SKM-1 treated with dmso at 0.1 percent for 144 hours (cell line): ENCODE data around the gene ANLN.
A peak's percentile ranks its signal among the peaks of the same experiment; 100 is the strongest.
"Not testable (repeated sequence)": the region's sequence is repeated elsewhere in the genome, so short reads cannot be mapped to it uniquely, and the experiment has no call there.

Source experiments
- DNase-seq: peaks from one replicate; lab custom pipeline; 2025; ENCODE audit not compliant: unreplicated experiment; lab: John Stamatoyannopoulos, UW

ANLN gene

DNA sequence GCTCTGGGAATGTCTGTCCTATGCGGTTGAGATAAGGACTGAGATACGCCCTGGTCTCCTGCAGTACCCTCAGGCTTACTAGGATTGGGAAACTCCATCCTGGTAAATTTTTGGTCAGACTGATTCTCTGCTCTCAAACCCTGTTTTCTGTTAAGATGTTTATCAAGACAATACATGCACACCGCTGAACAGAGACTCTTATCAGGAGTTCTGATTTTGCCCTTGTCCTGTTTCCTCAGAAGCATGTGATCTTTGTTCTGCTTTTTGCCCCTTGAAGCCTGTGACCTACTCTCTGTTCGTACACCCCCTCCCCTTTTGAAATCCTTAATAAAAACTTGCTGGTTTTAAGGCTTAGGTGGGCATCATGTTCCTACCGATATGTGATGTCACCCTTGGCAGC lies 76.3 kb downstream of the ANLN start:
- not testable (repeated sequence) for DNase-seq

DNA sequence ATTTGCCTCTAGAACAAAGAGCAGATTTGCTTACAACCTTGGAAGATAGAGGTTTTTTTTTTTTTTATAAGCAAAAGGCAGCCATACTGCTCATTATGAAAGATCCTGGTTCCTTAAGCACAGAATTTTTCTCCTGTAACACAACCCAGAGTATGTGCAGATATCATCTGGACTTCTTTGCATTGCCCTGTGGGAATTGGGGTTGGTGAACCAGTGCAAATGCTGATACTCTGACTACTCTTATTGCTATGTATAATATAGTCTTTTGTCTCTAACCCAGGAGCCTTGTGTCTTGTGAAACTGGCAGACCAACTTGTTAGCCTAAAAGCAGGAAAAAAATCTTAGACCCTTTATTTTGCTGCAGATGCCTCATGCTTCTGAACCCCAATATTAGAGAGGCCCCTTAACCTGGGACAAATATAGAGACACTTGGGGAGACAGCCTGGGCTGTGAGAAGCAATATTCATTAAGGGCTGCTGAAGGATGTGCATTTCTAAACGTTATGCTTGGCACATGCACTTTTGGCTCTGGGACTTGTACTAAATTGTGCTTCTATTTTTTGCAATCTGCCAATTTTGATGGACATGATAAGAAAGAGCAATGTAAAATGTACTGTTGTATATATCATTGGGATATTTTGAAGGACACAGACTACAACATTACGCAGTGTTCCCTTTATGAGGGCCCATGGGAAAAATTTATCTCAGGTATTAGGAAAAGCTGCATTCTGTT lies 78.9 kb downstream of the ANLN start:
- no peak for DNase-seq

DNA sequence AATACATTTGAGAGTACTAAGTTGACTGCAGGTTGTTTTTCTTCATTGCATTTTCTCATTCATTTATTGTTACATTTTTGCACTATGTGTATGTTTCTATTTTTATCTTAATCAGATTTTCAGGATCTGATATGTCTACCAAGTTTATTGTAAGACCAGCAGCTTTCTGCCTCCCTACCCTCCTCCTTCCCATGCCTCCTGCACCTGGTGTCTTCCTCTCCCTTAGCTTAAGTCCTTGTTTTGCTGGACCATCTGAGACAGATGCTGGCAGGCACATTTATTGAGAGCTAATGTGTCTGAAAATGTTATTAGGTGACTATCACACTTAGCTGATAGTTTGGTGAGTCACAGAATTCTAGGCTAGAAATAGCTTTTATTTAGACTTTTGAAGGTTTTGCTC lies 79.6 kb downstream of the ANLN start:
- no peak for DNase-seq

DNA sequence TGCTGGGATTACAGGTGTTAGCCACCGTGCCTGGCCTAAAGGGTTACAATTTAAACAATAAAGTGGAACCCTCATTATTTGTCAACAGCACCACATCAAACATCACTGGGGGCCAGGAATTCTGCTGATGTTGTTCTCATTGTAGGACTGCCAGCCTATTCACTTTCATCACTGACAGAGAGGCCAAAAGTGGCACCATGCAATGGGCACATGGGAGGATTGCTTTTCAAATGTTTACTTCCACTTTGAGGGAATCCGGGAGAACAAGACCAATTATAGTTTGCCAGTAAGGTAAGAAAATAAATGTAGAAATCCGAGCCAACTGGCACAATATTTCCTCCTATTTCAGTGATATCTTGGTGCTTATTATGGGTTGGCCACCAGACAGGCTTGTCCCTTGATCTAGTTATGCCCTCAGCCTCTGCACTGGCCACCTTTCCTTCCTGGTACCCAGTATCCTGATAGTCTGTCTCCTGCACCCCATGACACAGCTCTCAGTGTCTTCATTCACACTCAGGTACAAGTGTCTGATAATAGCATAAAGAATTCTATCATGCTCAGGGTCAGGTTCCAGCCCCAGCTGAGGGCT lies 82.6 kb downstream of the ANLN start:
- no peak for DNase-seq

DNA sequence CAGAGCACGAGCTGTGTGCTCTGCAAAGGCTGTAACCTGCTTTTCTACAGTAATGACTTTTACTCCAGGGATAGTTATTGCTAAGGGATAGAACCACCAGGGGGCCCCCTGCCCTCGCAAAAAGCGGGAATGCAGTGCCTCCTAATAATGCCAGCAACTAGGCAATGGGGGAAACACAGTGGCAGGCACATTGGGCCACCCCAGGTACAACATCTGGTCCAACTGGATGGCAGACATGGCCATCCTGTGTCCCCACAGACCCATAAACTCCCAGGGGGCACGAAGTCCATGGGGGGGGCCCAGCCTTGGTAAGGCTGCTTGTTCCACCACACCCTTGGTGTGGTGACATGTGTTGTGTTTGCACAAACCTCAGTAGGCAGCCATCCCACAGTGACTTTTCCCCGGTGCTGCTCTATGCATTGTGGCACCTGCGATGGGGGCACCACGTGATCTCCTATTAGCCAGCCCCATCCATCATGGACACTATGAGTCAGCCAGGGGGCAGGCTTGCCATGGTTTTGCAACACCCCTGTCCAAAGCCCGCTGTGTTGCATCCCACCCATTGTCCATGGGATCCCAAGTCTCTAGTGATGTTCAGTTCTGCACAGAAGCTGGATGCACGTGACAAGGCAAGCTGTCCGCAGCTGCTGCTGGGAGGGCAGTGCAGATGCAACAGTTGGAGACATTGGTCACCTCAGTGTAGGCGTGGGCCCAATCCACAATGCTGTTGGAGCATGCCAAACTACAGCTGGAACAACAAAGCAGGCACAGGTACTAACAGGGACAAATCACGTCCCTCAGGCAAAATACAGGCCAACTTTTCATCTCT lies 84.0 kb downstream of the ANLN start:
- DNase-seq = peak; percentile 16

DNA sequence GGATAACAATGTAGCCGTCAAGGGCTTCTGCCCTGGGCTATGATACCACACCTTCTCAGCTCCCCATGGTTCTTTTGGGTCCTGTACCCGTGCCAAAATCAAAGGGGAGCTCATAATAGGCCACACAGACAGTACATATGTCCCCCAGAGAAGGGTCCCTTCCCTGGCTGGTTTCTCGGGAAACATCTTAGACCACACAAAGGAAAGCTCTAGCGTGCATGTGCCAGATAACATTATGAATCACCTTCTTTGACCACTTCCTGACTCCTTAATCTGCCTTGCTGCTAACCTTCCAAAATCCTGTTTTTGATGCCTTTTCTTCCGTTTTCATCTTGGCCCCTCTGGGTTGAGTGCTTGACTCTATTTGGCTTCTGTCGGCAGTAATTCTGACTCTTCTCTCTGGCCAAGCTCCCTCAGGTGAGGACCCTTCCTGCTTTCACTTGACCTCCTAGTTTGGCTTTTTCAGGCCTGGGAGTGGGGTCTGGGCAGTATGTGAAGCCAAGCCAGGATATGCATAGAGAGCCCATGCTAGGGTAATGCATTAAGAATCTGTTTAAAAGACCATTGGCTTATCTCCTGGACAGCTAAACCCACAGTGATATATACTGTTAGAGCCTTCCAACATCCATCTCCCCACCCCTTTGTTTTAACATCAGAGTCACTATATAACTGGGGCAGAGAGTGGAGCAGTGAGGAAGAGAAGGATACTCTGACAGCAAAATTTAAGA lies 84.8 kb downstream of the ANLN start:
- DNase-seq = no peak

DNA sequence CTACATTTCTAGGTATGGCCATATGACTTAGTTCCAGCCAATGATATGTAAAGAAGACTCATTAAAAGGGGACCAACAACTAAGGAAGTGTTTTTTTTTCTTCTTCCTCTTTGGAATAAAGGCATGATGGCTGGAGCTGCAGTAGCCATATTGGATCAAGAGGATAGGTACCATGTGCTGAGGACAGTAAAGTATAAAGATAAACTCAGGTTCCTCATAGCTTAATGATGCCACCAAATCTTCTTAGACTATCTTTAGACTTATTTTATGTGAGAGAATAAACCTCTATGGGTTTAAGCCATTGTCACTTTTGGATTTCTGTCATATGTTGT lies 85.3 kb downstream of the ANLN start:
- DNase-seq = no peak

DNA sequence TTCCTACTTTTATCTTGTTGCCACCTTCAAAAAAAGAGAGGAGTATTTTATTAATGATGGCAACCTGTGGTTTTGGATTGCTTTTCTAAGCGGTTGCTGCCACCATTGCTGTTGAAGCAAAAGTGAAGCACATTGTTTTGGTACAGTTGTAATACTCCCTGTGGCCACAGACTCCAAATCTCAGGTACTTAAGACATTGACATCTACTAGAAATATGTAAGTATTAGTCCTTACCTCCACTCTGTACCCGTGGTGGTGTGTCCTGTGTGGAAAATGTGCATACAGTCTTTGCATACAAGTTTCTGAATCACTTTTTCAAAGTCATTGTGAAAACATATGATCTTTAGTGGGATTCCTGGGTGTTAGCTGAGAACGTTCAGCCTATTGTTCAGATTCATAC lies 85.7 kb downstream of the ANLN start:
- DNase-seq = no peak

DNA sequence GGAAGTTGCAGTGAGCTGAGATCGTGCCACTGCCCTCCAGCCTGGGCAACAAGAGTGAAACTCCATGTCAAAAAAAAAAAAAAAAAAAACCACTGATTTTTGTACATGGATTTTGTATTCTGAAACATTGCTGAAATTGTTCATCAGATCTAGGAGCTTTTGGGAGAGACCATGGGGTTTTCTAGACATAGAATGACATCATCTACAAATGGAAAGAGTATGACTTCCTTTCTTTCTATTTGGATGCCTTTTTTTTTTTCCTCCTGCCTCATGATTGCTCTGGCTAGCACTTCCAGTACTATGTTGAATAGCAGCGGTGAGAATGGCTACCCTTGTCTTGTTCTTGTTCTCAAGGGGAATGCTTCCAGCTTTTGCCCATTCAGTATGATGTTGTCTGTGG lies 89.1 kb downstream of the ANLN start:
- DNase-seq = no peak

DNA sequence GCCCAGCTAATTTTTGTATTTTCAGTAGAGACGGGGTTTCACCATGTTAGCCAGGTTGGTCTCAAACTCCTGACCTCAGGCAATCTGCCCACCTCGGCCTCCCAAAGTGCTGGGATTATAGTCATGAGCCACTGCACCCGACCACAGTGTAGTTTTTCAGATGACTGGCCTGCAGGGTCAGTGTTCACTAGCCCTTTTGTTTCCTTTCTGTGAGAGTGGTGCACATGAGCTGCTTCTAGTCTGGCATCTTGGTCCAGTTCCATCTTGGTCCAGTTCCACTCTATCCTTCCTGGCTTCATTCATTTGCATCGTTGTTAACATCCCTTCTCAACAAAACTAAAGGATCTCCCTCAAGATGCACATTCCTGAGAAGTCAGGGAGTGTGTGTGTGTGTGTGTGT lies 94.2 kb downstream of the ANLN start:
- DNase-seq = not testable (repeated sequence)

DNA sequence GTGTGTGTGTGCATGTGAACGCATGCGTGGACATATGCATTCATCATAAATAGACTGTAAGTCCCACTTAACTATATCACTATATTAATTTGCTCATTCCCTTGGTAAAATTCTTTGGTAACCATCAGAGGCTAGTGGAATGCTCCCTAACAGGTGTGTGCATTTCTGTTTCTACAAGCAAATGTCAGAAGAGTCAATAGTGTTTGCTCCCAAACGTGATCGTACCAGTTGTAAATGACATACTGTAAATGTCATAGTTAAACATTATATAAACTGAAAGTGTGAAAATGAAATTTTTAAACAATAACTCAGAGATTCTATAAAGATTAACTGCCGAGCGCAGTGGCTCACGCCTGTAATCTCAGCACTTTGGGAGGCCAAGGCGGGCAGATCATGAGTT lies 94.6 kb downstream of the ANLN start:
- DNase-seq = no peak

DNA sequence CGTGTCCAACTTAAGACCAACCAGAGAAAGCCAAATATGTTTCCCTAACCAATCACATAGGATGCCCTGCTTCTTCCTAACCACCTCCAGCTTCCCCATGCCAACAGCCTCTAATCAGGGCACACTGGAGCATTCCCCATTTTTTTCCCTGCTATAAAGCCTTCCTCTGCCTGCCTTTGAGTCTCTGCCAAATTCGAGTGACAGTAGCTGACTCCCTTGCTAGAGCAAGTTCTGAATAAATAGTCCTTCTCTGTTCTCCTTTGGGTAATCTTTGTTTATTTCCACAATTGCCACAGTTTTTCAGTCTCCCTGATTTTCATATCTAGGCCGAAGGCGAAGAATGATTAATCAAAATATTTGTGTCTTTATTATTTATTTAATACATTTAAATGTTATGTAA lies 96.7 kb downstream of the ANLN start:
- no peak for DNase-seq

DNA sequence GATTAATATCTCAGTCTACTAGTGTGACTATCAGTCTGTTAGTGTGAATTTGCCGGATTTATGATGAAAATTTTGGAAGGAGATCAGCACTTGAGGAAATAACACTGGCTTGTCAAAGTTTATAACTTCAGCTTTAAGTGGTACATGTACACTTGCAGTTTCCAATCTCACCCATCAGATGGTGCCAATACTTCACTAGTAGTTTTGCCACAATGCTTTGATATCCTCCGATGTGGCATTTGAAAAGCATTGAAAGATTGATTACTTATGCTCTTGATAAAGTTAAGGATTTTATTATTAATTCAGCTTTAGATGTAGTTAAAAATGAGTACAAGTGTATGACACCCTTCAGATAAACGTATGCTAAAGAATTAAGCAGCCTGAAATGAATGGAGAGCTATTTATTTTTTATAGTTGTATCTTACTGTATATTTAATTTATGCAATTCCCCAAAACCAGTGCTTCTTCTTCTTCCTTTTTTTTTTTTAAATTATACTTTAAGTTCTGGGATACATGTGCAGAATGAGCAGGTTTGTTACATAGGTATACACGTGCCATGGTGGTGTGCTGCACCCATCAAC lies 98.2 kb downstream of the ANLN start:
- DNase-seq = peak; percentile 62

DNA sequence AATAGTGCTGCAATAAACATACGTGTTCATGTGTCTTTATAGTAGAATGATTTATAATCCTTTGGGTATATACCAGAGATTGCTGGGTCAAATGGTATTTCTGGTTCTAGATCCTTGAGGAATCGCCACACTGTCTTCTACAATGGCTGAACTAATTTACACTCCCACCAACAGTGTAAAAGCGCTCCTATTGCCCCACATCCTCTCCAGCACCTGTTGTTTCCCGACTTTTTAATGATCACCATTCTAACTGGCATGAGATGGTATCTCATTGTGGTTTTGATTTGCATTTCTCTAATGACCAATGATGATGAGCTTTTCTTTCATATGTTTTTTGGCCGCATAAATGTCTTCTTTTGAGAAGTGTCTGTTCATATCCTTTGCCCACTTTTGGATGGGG lies 99.0 kb downstream of the ANLN start:
- DNase-seq = not testable (repeated sequence)

DNA sequence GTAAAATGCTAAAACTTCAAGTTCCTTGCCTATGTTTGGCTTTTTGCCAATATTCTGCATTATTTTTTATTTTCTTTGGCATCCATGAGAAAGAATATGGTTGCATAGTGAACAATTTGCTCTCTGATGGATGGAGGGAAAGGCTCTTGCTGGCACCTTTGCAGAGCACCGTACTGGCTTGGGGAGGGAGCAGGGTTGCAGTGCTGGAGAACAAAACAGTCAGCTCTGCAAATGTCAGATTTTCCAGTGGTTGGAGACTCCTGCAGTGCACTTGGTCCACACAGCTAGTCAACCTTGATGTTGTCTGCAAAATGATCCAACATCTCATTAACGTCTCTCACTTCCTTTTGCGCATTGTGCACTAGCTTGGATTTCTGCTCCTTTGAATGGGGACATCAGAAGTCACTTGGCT lies 100.8 kb downstream of the ANLN start:
- no peak for DNase-seq

DNA sequence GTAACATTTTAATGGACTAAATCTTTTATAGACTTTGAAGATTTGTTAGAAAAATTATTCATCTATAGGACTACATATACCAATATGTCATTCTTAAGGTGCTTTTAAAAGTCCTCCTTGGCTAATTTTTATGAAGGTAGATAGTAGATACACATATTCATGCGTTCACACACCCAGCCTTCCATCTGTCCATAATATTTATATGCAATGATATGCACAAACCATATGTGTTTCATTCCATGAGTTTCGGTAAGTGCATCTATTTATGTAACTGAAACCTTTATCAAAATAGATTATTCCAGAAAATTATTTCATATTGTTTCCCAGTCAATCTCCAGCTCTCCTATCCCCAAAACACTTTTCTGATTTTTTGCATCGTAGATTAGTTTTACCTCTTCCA lies 101.7 kb downstream of the ANLN start:
- DNase-seq = no peak

DNA sequence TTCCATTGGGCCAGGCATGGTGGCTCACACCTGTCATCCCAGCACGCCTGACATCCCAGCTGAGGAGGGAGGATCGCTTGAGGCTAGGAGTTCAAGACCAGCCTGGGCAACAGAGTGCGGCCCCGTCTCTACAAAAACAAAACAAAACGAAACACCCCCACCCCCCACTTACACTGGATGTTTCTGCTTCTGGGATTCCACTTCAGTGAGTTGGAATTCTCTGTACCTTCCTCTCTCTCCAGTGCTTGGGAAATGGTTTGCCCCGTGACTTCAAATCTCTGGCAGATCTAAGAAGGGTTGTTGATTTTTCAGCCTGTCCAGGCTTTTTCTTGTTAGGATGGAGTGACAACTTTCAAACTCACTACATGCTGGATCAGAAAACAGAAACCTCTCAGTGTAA lies 106.9 kb downstream of the ANLN start:
- DNase-seq = no peak

DNA sequence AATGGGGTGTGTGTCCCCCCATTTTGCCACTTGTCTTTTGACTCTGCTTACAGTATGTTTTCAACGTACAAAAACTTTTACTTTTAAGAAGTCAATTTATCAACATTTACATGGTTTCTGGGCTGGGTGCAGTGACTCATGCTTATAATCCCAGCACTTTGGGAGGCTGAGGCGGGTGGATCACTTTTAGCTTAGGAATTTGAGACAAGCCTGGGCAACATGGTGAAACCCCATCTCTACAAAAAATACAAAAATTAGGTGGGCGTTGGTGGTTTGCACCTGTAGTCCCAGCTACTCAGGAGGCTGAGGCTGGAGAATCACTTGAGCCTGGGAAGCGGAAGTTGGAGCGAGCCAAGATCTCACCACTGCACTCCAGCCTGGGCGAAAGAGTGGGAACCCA lies 107.5 kb downstream of the ANLN start:
- DNase-seq = not testable (repeated sequence)

DNA sequence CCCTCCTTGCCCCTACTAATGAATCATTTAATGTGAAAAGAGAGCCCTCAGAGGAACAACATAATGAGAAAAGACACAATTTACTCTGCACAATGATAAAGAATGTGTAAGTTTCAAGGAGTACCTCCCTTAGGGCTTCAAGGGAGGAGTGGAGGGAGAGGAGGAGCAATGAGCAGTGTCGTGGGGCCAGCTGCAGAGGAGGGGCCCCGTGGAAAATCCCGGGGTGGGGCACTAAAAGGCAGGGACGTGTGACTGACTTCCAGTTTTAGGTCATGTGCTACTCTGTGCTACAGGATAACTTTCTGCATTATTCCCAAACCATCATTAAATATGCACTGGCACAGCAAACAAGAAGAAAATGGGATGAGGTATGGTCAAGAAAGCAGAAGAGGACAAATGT lies 108.1 kb downstream of the ANLN start:
- no peak for DNase-seq
